GM12891 (cell line): ENCODE results near the gene MAST1.
"Not testable (repeated sequence)": the region's sequence is repeated elsewhere in the genome, so short reads cannot be mapped to it uniquely, and the experiment has no call there.

Source experiments
- DNase-seq: peaks from one replicate; pipeline ENCODE4 v3.0.0; 2011; ENCODE audit warnings: low spot score; ENCODE audit not compliant: insufficient read length
- FAIRE-seq: peaks from 2 replicates; lab custom pipeline; 2011; peaks lifted over from hg19 to GRCh38; lab: Jason Lieb, UNC
- PAX5 ChIP-seq: IDR thresholded peaks from 2 replicates; pipeline ENCODE4 v1.6.1; 2011; ENCODE audit warnings: low read length, moderate library complexity, mild to moderate bottlenecking; ENCODE audit not compliant: insufficient read depth, severe bottlenecking
- POLR2A ChIP-seq: IDR thresholded peaks from 2 replicates; pipeline ENCODE4 v1.6.1; 2011; ENCODE audit warnings: low read depth, low read length, control low read depth
- POLR2AphosphoS5 ChIP-seq: IDR thresholded peaks from 2 replicates; pipeline ENCODE4 v1.6.1; 2011; ENCODE audit warnings: low read depth, low read length, control low read depth
- POU2F2 ChIP-seq: IDR thresholded peaks from 2 replicates; pipeline ENCODE4 v1.6.1; 2011; ENCODE audit warnings: low read depth, mild to moderate bottlenecking, control low read depth, low read length, moderate library complexity
- SPI1 ChIP-seq: IDR thresholded peaks from 2 replicates; pipeline ENCODE4 v1.6.1; 2011; ENCODE audit warnings: low read depth, low read length, control low read depth
- TAF1 ChIP-seq: IDR thresholded peaks from 2 replicates; pipeline ENCODE4 v1.6.1; 2011; ENCODE audit warnings: low read depth, low read length, control low read depth

Gene MAST1

GRCh38 chr19:12890787-12891552 lies 52.7 kb downstream of the MAST1 start, which contains the start of gene GCDH:
GCDH (plus strand) TSS chr19:12891160; CDS start chr19:12891305, 145 bp downstream.
- DNase-seq (peak; percentile 93), FAIRE-seq (peak; percentile 89)
- TF ChIP-seq PAX5, result no peak
- no peak for TF ChIP-seq POU2F2
- peak; percentile 0; the same call in 1 of the 2 replicates for TF ChIP-seq SPI1
- peak; percentile 77; the same call in 1 of the 2 replicates for TF ChIP-seq POLR2A
- peak; percentile 83 for TF ChIP-seq POLR2AphosphoS5
- peak; percentile 66; the same call in 1 of the 2 replicates for TF ChIP-seq TAF1

- DNase-seq, result no peak
- TF ChIP-seq TAF1, result no peak
- no peak for TF ChIP-seq POLR2A
- TF ChIP-seq POU2F2, result no peak
- peak; percentile 5 for FAIRE-seq
Observed at GRCh38 chr19:12891553-12892021, 53.3 kb downstream of the MAST1 start.

- TF ChIP-seq TAF1 (no peak), POLR2A (no peak), POU2F2 (no peak), POLR2AphosphoS5 (no peak), SPI1 (no peak), PAX5 (no peak)
- DNase-seq, result no peak
- no peak for FAIRE-seq
Observed at GRCh38 chr19:12893582-12893981, 55.3 kb downstream of the MAST1 start.

- DNase-seq (no peak), FAIRE-seq (no peak)
Observed at GRCh38 chr19:12896460-12896859, 58.1 kb downstream of the MAST1 start.

GRCh38 chr19:12899891-12900518 lies 61.7 kb downstream of the MAST1 start:
- FAIRE-seq, result peak; percentile 94

More at GRCh38 chr19:12896460-12896859, 58.1 kb downstream of the MAST1 start:
- TF ChIP-seq POLR2A (no peak), POLR2AphosphoS5 (no peak), POU2F2 (no peak), TAF1 (no peak), SPI1 (no peak), PAX5 (no peak)

GRCh38 chr19:12907166-12907565 lies 68.9 kb downstream of the MAST1 start:
- FAIRE-seq (no peak), DNase-seq (no peak)
- TF ChIP-seq SPI1, result no peak
- TF ChIP-seq POLR2A, result no peak
- TF ChIP-seq TAF1, result no peak
- no peak for TF ChIP-seq POU2F2
- no peak for TF ChIP-seq PAX5
- no peak for TF ChIP-seq POLR2AphosphoS5

More at GRCh38 chr19:12899891-12900518, 61.7 kb downstream of the MAST1 start:
- DNase-seq, result peak; percentile 63
- TF ChIP-seq PAX5, result peak; percentile 24
- no peak for TF ChIP-seq POLR2AphosphoS5
- no peak for TF ChIP-seq POLR2A
- TF ChIP-seq TAF1, result no peak
- TF ChIP-seq POU2F2, result peak; percentile 71; the same call in 1 of the 2 replicates

- FAIRE-seq, result no peak
- DNase-seq, result no peak
- TF ChIP-seq PAX5, result no peak
- no peak for TF ChIP-seq POU2F2
- no peak for TF ChIP-seq SPI1
- no peak for TF ChIP-seq TAF1
- no peak for TF ChIP-seq POLR2A
- TF ChIP-seq POLR2AphosphoS5, result no peak
Observed at GRCh38 chr19:12912571-12912970, 74.3 kb downstream of the MAST1 start.

- TF ChIP-seq POLR2AphosphoS5 (no peak), TAF1 (no peak), POU2F2 (no peak)
- DNase-seq (no peak), FAIRE-seq (no peak)
Observed at GRCh38 chr19:12913011-12913561, 74.8 kb downstream of the MAST1 start.

GRCh38 chr19:12913851-12914690 lies 75.8 kb downstream of the MAST1 start:
- TF ChIP-seq PAX5 (no peak), POU2F2 (no peak), TAF1 (no peak), POLR2A (peak; percentile 60), SPI1 (0 out of 2 replicates have a peak, but pooled peaks have one; percentile 17), POLR2AphosphoS5 (peak; percentile 49)
- DNase-seq, result peak; percentile 51
- peak; percentile 84 for FAIRE-seq

GRCh38 chr19:12915860-12916259 lies 77.5 kb downstream of the MAST1 start:
- DNase-seq, FAIRE-seq: not testable (repeated sequence)
